ENCODE measurements around the gene MEA1.

DNA sequence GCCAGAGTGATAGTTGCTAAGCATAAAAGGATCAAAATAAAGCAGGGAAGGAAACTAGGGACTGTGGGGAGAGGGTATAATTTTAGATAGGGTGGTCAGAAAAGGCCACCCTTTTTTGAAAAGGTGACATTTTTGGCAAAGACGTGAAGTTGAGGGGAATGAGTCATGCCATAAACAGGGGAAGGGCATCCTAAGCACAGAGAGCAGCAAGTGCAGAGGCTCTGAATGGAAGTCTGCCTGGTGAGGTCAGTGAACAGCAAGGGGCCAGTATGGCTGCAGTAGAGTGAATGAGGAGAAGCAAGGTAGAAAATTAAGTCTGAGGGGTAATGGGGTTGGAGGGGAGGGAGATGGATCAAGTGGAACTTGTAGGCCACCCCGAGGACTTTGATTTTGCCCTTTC, 48.1 kb upstream of the MEA1 start:
- TF ChIP-seq, protein P1, sequence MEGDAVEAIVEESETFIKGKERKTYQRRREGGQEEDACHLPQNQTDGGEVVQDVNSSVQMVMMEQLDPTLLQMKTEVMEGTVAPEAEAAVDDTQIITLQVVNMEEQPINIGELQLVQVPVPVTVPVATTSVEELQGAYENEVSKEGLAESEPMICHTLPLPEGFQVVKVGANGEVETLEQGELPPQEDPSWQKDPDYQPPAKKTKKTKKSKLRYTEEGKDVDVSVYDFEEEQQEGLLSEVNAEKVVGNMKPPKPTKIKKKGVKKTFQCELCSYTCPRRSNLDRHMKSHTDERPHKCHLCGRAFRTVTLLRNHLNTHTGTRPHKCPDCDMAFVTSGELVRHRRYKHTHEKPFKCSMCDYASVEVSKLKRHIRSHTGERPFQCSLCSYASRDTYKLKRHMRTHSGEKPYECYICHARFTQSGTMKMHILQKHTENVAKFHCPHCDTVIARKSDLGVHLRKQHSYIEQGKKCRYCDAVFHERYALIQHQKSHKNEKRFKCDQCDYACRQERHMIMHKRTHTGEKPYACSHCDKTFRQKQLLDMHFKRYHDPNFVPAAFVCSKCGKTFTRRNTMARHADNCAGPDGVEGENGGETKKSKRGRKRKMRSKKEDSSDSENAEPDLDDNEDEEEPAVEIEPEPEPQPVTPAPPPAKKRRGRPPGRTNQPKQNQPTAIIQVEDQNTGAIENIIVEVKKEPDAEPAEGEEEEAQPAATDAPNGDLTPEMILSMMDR (conservative IDR thresholded peaks at IDR 0.05 in 1 of 2, IDR thresholded peaks at IDR 0.05 in 1 of 2; ENCODE audit: extremely low read depth in 1 of 2, insufficient read depth in 1 of 2, low read depth in 1 of 2, low read length in 2 of 2): no peak
- no peak for TF ChIP-seq EZH2 (IDR thresholded peaks at IDR 0.05; ENCODE audit: borderline replicate concordance, low read length)

All from mammary epithelial cell (primary cell).